K562 treated with DMSO at 1 percent for 48 hours (cell line): ENCODE results near the gene CAND1. TPM values are rescaled to one million over a fixed set of nuclear protein-coding genes. Genes with fewer than 3 reads are reported as not detected.

Experiments used
- total RNA-seq: library from RNA; unstranded; fragments of 300-600 nt; gene quantifications from 2 replicates; pipeline ENCODE4 v1.2.3, GENCODE V29; 2022; ENCODE audit warnings: low replicate concordance; ENCODE audit errors: extremely low read depth

CAND1 gene
- total RNA-seq = not detected in 2 replicates

GRCh38 chr12:67268896-67269632 lies at the start of gene CAND1:
Gene CAND1, plus strand, starts transcription at chr12:67269358. Its CDS starts 360 bp downstream, at chr12:67269718.

